GM19455 (cell line): ENCODE data around the gene SCFD1.
A peak's percentile ranks its signal among the peaks of the same experiment; 100 is the strongest.
"Not testable (repeated sequence)": the region's sequence is repeated elsewhere in the genome, so short reads cannot be mapped to it uniquely, and the experiment has no call there.

Experiments used
- ATAC-seq: cut with Tn5 transposase; IDR thresholded peaks from one replicate; pipeline ENCODE4 v1.9.1; 2021; ENCODE audit not compliant: unreplicated experiment

SCFD1 gene

GRCh38 chr14:30621940-30622830, at the start of gene SCFD1:
Gene SCFD1, plus strand, starts transcription at chr14:30622319. Its CDS starts 20 bp downstream, at chr14:30622339.
- ATAC-seq, result peak; percentile 95

GRCh38 chr14:30572771-30573170, 49.3 kb upstream of the SCFD1 start:
- no peak for ATAC-seq

GRCh38 chr14:30573226-30573814, 48.8 kb upstream of the SCFD1 start:
- no peak for ATAC-seq

DNA sequence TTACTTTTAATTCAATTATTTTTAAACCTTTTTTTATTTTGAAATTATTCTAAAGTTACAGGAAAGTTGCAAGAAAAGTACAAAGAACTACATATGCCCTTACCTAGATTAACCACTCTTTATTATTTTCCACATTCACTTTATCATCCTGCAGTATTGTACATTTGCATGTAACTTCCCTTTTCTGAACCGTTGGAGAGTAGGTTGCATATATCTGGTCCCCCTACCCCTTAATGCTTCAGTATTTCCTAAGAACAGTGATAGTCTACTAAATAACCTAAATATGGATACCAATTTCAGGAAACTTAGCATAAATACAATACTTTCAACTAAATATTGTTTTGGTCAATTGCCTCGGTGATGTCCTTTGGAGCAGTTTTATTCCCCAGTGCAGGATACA, 48.2 kb upstream of the SCFD1 start:
- ATAC-seq, result no peak

GRCh38 chr14:30574777-30575176, 47.3 kb upstream of the SCFD1 start:
- not testable (repeated sequence) for ATAC-seq

DNA sequence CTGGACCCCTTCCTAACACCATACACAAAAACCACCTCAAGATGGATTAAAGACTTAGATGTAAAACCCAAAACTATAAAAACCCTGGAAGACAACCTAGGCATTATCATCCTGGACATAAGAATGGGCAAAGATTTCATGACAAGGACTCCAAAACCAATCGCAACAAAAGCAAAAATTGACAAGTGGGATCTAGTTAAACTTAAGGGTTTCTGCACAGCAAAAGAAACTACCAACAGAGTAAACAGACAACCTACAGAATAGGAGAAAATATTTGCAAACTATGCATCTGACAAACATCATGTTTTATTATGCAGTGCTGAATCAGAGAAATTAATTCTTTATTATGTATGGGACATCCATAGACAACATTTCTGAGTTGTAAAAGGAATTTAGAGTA, 45.8 kb upstream of the SCFD1 start:
- ATAC-seq, result not testable (repeated sequence)

GRCh38 chr14:30580616-30581282, 41.4 kb upstream of the SCFD1 start:
- no peak for ATAC-seq

- ATAC-seq, result no peak
Observed at GRCh38 chr14:30581283-30581625, 40.9 kb upstream of the SCFD1 start.

DNA sequence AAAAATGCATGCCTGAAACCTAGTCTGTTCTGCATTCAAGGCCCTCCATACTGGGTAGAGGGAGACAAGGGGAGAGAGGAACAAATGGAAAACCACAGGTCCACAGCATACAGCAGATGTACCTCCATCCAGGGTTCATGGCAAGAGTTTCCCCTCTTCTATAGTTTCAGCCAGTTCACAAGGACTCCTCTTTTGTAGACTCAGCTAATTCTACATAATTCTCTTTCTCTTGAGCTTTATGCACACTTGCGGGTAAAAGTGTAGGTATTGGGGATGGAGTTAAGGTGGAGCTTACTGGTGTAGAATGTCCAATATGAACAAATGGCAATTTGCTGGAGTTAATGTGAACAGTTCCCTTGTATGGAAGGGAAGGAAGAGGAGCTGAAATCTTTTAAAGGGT, 39.7 kb upstream of the SCFD1 start:
- ATAC-seq, result no peak

DNA sequence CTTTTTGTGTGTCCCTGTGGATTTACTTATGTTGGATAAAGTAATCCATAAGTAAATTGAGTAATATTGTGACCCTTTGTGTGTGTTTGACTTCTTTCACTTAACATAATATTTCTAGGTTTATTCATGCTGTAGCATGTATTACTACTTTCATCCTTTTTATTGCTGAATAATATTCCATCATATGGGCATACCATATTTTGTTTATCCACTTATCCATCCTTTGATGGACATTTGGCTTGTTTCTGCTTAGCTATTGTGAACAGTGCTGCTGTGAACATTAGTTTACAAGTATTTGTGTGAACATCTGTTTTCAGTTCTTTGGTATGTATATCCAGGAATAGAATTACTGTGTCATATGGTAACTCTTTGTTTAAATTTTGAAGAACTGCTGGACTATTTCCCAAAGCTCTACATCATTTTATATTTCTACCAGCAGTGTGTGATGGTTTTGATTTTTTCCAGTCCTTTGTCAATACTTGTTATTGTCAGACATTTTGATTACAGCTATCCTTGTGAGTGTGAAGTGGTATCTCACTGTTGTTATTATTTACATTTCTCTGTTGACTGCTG, 38.0 kb upstream of the SCFD1 start:
- no peak for ATAC-seq

- ATAC-seq, result no peak
Observed at GRCh38 chr14:30585204-30585603, 36.9 kb upstream of the SCFD1 start.

DNA sequence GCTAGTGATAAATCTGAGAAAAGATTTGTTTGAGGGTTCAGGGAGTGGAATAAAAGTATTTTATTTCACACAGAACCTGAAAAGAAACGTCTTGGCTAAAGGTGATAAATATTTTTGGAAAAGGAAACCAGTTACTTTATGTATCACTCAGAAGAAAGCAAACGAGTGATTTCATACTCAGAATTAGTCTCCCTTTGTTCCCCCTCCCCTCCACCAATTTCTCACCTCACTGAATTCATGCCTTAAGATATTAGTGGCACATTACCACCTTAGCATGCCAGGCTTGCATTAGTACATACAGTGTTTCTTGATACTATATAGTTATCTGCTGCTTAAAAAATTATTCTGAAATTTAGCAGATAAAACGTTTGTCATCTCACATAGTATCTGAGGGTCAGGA, 35.0 kb upstream of the SCFD1 start:
- ATAC-seq, result no peak

- ATAC-seq, result no peak
Observed at GRCh38 chr14:30588873-30589272, 33.2 kb upstream of the SCFD1 start.

- no peak for ATAC-seq
Observed at GRCh38 chr14:30596935-30597334, 25.2 kb upstream of the SCFD1 start.

GRCh38 chr14:30597504-30597903, 24.6 kb upstream of the SCFD1 start:
- no peak for ATAC-seq

- no peak for ATAC-seq
Observed at GRCh38 chr14:30600922-30601918, 20.9 kb upstream of the SCFD1 start.

- no peak for ATAC-seq
Observed at GRCh38 chr14:30603402-30603801, 18.7 kb upstream of the SCFD1 start.

GRCh38 chr14:30604696-30605095, 17.4 kb upstream of the SCFD1 start:
- not testable (repeated sequence) for ATAC-seq

DNA sequence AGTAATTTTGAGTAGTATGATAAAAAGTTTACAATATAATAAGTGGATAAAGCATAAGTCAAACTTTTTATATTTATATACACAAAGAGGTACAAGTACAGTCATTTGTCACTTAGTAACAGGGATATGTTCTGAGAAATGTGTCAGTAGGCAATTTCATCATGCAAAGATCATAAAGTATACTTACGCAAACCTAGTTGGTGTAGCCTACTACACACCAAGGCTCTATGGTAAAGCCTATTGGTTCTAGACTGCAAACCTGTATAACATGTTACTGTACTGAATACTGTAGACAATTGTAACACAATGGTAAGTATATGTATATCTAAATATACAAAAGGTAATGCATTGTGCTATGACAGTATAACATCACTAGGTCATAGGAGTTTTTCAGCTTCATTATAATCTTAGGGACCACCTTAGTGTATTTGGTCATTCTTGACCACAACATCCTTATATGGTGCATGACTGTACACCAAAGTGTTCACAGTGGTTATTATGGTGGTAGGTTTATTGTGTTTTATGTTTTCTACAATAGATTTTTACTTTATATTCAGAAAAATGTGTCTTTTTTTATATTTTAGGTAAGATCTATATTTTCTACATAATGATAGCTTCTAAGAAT, 14.9 kb upstream of the SCFD1 start:
- no peak for ATAC-seq

GRCh38 chr14:30608533-30609006, 13.5 kb upstream of the SCFD1 start:
- ATAC-seq, result no peak
